Measurements from ENCODE around the gene PHACTR2.
"Not testable (repeated sequence)": the region's sequence is repeated elsewhere in the genome, so short reads cannot be mapped to it uniquely, and the experiment has no call there.

The PHACTR2 gene

DNA sequence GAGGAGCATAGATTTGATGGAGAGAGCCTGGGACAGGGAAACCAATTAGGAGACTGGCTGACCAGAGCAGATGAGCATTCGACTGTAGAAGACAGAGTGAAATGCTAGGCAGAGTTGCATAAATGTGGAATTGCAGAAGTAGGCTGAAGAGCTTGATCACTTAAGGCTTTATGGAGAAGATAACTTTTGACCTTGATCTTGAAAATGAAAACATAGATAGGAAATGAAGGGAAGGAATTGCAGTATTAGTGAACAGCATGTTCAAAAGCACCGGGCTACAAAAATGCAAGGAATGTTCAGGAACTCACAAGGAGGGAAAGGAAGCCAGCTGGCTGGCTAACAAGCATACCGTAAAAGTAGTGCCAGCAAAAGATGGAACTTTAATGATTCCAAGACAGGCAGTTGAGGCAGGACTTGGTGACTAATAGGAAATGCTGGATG, 144.8 kb downstream of the PHACTR2 start:
- DNase-seq: no peak

DNA sequence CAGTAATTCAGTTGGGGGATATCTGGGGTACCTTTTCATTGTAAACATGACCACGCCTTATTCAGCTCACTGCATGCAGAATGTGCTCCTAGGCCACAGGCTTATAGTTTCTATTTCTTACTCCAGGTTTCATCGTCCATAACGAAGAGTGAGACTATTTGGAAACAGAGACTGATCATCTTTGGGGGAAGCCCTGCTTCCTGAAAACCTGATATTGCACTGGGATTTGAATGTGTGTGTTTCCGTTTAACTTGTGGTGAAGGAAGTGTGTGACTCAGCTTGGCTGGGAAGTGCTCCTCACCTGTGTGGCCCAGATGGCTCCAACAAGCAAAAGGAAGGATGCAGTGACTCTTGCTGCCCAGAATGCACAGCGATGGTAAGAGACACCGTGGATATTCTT, 145.8 kb downstream of the PHACTR2 start:
- DNase-seq: no peak

DNA sequence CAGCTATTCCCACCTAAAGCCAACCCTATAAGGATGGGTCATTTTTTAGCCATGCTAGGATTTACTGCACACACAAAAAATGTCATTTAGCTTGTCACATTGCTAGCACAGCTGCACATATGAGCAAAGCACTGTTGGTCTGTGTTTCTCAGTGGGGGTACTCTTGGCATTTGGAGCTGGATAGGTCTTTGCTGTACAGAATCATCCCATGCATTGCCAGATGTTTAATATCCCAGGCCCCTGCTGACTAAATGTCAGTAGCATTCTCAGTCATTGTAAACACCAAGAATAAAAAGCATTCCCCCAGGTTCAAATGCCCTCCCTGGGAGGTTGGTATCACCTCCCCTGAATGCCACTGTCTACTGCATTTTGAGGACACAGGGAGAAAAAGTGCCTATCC, 150.8 kb downstream of the PHACTR2 start:
- no peak for DNase-seq

DNA sequence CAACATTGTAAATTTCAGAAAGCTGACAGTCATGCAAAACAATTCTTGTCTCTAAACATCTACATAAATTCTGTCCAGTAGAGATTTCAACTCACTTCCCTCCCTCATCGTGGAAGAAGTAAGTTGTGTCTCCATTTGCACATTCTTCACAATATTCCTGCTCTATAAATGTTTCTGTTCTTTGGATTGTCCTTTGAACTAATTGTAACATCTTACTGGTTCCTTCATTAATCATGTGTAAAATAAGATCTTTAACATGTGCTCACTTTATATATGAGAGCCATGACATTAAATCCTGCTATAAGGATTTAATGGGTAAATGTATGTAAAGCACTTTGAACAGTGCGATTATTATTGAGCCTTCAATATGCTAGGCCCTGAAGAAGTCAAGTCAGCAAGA, 158.4 kb downstream of the PHACTR2 start:
- DNase-seq: no peak

DNA sequence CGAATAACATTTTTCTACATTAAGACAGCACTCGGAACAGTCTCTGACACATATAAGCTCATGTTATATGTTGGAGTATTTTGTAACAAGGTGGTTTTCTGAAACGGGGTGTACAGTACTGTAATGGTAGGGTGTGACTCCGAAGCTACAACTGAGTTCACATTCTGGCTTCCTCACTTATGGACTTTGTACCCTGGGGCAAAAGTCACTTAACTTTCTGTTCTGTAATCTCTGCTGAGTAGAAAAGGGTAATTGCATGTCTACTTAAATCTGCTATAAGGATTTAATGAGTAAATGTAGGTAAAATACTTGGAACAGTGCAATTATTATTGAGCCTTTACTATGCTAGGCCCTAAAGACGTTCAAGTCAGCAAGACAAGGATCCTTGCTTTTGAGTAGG, 160.6 kb downstream of the PHACTR2 start:
- no peak for DNase-seq

DNA sequence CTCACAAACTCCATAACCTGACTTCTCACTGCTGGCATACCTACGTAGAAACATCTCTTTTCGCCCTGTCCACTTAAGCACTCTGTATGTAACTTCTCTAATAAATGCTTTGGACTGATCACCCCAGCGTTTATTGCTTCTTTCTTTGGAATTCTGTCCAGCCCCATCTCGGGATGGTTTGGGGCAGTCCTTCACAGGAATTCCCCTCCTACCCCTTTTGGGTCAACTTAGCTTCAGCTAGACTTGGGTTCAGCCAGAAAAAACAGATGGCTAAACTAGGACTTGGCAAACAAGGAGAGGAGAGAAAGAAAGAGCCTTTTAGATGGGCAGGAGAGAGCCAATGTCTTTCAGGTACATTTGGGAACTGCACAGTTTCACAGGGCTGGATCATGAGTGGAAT, 161.4 kb downstream of the PHACTR2 start:
- DNase-seq: no peak

DNA sequence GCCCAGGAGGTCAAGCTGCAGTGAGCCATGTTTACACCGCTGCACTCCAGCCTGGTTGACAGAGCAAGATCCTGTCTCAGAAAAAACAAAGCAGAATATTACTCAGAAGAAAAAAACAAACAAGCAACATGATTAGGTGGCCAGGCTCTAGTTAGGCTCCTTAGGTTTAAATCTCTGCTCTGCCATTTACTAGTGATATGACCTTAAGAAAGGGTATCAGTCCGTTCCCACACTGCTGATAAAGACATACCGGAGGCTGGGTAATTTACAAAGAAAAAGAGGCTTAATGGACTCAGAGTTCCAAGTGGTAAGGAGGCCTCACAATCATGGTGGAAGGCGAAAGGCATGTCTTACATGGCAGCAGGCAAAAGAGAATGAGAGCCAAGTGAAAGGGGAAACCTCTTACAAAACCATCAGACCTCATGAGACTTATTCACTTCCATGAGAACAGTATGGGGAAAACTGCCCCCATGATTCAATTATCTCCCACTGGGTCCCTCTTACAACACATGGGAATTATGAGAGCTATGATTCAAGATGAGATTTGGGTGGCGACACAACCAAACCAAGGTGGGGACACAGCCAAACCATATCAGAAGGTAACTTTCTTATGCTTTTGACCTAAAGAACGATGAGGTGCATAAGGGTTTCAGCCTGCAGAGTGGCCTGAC, 163.0 kb downstream of the PHACTR2 start:
- no peak for DNase-seq

DNA sequence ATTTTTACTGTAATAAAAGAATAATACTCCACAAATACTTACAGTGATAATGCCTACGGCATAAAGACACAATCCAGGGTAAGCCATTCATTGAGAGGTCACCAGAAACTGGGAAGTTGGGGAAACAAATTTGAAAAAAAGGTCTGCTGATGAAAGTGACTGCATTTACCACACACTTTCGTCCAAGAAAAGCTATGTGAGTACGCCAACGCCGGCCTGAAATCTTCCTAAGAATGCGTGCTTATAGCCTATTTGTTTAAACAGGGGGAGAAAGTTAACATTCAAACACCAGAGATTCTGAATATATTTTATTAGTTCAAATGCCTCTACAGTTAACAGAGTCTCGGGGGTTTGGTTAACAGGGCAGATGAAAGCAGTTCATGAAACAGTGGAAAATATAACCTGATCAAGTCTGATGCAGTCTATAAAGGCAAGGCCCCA, 164.7 kb downstream of the PHACTR2 start:
- no peak for DNase-seq

DNA sequence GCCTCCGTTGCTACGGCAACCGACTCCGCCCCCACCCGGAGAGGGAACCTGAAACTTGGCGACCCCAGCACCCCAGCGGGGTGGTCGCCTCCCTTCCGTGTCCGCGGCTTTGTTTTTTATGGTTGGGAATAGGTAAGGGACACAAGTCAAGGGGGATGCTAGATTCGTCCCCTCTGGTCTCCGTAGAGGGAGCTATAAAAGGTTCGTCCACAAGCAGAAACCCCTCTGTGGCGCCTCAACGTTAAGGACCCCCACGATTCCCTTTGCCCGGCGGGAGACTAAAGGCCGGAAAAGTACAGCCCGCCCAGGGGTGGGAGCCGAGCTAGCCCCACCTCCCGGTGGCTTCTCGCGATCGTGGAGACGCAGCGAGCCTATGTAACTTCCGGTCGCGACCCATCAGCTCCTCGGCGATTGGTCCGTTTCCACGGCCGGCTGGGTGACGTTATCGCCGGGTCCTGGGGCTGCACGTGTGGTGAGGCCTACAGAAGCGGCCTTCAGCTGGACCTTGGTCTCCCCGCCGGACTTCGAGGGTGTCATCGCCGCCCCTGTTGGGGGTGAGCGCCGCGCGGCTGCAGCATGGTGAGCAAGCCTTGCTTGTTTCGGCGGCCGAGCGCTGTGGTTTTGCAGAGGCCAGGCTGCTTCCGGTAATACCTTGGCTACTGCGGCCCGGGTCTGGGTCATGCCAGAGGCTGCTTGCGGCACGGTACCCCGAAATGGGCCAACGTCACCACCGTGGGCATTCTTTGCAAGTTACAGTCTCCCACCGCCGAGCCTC, 165.3 kb downstream of the PHACTR2 start, which contains the start of gene LTV1:
Gene LTV1, plus strand, starts transcription at position 437 of the 775 bp plus-strand sequence. Its CDS starts 140 bp downstream, at position 577.
- DNase-seq: peak; percentile 83

DNA sequence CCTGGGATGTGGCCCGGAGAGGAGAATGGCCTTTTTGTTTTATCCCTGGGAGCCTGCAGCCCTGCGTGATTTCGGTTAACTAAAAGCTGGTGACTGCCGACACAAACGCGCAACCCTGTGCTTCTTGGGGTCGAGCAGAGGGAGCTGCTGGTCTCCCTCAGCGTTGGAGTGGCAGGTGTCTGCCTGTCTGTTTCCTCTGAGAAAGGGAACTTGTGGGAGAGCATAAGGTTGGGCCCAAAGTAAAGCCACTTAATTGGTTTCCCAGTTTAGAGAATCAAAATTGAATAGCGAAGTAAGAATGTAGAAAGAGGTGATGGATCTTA, 165.9 kb downstream of the PHACTR2 start:
- DNase-seq: peak; percentile 29

DNA sequence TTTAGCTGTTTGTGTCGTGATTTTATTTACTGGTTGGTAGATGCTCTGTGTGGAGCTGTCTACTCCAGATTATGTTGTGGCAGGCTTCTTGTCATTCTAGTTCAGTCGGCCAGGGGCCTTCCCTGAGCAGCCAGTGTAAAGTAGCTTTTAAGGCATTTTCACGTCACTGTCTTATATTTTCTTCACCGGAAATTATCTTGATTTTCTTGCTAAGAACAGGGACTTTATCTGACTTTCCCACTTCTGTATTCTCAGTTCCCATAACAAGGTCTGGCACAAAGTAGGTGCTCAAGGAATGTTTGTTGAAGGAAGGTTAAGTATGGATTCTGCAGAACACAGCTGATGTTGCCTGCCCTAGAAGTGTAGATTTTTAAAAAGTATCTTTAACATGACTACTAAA, 166.2 kb downstream of the PHACTR2 start:
- no peak for DNase-seq

DNA sequence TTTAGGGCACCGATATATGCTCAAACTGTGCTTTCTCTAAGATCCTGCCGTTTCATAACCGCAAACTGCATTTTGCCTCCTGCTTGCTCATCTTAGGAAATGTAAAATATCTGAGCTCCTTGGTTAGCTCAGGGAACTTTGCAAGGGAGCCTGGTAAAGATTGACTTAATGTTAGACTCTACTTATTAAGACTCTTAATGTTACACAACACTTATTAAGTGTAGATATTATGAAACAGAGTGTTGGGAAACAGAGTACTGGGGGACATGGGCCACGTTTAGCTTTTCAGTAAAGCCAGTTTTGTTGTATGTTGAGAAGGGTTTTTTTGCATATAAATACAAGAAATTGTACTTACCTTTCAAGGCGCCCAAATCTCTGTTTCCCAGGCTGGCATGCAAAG, 167.3 kb downstream of the PHACTR2 start:
- DNase-seq: no peak

DNA sequence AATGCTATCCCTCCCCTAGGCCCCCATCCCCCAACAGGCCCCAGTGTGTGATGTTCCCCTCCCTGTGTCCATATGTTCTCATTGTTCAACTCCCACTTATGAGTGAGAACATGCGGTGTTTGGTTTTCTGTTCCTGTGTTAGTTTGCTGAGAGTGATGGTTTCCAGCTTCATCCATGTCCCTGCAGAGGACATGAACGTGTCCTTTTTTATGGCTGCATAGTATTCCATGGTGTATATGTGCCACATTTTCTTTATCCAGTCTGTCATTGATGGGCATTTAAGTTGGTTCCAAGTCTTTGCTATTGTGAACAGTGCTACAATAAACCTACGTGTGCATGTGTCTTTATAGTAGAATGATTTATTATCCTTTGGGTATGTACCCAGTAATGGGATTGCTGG, 173.9 kb downstream of the PHACTR2 start:
- not testable (repeated sequence) for DNase-seq

DNA sequence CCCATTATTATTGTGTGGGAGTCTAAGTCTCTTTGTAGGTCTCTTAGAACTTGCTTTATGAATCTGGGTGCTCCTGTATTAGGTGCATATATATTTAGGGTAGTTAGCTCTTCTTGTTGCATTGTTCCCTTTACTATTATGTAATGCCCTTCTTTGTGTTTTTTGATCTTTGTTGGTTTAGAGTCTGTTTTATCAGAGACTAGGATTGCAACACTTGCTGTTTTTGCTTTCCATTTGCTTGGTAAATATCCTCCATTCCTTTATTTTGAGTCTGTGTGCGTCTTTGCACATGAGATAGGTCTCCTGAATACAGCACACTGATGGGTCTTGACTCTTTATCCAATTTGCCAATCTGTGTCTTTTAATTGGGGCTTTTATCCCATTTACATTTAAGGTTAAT, 177.3 kb downstream of the PHACTR2 start:
- DNase-seq: not testable (repeated sequence)

DNA sequence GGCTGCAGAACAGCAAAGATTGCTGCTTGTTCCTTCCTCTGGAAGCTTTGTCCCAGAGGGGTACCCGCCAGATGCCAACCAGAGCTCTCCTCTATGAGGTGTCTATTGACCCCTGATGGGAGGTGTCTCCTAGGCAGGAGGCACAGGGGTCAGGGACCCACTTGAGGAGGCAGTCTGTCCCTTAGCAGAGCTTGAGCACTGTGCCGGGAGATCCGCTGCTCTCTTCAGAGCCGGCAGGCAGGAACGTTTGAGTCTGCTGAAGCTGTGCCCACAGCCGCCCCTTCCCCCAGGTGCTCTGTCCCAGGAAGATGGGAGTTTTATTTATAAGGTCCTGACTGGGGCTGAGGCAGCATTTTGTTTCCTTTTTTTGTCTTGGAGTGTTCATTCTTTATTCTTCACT, 179.0 kb downstream of the PHACTR2 start:
- DNase-seq: not testable (repeated sequence)

DNA sequence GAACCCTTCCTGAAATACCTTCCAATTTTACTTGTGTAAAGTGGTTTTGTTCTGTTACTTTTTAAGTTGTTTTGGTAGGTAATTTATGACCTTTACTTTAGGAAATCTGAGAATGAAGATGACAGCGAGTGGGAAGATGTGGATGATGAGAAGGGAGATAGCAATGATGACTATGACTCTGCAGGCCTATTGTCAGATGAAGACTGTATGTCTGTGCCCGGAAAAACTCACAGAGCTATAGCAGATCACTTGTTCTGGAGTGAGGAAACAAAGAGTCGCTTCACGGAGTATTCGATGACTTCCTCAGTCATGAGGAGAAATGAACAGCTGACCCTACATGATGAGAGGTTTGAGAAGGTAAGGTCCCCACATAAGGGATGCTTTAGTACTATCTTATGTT, 179.9 kb downstream of the PHACTR2 start:
- no peak for DNase-seq

DNA sequence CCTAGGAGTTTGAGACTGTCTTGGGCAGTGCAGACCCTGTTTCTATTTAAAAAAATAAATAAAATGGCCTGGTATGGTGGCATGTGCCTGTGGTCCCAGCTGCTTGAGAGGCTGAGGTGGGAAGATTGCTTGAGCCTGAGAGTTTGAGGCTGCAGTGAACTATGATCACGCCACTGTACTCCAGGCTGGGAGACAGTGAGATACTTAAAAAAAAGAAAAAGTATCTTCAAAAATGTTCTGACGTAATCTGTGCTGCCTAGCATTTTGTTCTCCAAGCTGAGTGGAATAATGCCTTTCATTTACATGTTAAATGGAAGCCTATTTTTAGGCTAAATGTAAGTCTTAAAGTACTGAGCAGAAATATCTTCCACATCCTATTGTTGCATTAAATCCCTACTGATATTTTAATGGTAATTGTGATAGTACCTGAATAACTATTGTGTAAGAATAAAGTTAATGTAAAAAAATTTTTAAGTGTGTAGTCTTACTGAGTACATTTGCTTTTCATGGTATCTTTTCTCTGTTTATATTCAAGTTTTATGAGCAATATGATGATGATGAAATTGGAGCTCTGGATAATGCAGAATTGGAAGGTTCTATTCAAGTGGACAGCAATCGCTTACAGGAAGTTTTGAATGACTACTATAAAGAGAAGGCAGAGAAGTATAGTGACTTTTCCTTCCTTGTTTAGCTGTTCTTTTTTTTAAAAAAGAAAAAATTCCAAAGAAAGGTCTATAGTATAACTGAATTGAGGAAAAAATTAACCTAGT, 182.3 kb downstream of the PHACTR2 start:
- DNase-seq: no peak

DNA sequence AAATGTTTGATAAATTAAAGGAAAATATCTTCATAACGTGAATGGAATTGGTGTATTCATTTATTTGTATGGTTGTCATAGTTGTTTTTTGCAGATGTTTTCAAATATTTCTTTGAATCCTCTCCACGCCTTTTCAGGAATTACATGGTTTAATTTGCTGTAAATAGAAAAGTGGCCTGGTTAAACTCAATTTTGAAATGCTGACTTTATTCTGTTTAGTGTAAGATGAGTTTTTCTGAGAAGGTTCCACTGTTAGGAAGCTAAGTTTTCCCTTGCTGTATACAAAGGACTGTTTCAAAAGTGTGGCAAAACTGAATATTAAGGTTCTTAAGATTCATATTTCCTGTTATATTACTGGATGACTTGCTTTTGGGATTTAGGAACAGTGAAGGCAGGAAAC, 186.0 kb downstream of the PHACTR2 start:
- DNase-seq: no peak

DNA sequence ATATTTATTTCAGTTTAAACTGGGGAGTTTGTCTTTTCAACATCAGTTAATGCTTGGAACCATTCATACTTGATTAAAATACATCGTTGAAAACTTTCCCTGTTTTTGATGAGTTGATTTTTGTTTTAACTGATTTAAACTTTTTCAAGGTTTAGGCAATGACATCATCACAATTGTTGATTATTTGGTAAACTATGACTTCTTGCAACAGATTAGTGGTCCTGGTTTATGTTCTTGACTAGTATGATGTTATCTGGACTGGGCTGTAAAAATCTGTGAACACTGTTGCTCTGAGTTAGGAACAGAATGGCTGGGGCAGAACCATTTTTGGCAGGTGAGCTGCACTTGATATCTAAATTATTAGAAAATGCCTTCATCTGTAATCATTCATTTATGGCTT, 186.5 kb downstream of the PHACTR2 start, which contains the start of gene ZC2HC1B:
Gene ZC2HC1B, plus strand, starts transcription at position 241 of the 400 bp plus-strand sequence. Its CDS starts 66 bp downstream, at position 307.
- no peak for DNase-seq

DNA sequence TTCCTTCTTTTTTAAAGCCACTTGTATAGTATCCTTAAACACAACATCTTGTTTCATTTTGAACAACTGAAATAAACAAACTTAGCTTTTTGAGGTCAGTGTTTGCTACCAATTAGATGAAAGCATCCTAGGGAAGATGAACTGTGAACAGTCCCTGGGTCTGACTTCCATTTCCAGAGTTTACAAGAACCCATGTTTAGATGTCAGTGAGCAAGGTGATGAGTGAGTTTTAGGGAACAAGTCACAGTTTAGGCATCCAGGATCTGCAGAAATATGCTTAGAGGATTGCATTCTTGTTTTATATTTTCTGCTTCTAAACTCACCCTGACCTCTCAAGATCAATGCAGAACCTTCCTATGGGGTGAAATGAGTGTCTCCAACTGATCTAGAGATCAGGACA, 189.5 kb downstream of the PHACTR2 start:
- DNase-seq: no peak

DNA sequence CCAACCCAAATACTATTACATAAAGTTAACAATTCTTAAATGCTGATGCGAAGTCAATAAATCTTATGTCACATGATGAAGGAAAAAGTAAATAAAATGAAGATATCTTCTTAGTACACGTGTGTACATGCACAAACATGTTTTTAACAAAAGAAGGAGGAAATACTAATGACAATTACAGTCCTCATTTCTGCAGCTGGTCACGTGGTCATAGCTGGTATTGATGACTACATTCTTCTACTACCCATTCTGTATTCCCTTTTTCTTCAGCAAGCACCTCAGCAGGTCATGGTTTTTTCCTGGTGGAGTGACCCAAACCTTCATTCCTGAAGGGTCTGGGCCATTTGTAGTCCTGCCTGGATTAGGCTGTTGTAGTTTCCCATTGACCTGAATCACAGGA, 191.0 kb downstream of the PHACTR2 start:
- not testable (repeated sequence) for DNase-seq

DNA sequence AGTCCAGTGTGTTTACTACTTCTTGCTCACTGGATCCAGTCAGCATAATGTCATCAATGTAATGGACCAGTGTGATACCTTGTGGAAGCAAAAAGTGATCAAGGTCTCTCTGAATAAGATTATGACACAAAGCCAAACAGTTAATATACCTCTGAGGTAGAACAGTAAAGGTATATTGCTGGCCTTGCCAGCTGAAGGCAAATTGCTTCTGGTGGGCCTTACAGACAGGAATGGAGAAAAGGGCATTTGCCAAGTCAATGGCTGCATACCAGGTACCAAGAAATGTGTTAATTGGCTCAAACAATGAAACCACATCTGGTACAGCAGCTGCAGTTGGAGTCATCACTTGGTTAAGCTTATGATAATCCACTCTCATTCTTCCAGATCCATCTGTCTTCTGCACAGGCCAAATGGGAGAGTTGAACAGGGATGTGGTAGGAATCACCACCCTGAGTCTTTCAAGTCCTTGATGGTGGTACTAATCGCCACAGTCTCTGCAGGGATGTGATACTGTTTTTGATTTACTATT, 193.5 kb downstream of the PHACTR2 start:
- not testable (repeated sequence) for DNase-seq

DNA sequence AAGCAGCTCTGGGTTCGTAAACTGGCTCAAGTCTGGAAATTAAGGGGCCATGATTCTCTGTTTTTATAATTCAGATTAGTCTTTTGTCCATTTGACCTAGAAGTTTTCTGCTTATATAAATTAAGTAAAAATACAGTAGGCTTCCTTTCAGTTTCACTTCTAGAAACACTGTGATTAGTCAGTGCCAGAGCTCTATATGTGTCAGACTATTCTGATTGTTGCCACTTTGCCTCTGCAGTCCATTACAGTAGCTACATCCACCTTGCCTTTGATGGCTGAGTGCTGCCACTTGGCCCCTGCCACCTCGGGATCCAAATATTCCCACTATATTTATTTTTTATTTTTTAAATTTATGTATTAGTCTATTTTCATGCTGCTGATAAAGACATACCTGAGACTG, 194.4 kb downstream of the PHACTR2 start:
- DNase-seq: no peak
